ENCODE data around the gene SLC25A21. TPM values are rescaled to one million over a fixed set of nuclear protein-coding genes. Genes with fewer than 3 reads are reported as not detected.

SLC25A21 gene
- total and polyA plus RNA-seq, 10 of the 15 experiments (the other 5 are each of a cell fraction or from before 2014, with no cell fraction given), result 0.06 to 0.72 (median 0.17) TPM; not detected in 3

DNA sequence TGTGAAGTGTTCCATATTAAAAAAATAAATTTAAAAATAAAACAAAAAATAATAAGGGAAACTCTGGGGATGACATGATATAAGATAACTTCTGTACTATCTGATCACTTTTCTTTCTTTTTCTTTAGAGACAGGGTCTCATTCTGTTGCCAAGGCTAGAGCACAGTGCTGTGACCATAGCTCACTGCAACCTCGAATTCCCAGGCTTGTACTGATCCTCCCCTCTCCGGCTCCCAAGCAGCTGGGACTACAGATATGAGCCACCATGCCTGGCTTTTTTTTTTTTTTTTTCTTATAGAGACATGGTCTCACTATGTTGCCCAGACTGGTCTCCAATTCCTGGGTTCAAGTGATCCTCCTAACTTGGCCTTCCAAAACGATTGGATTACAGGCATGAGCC, 14.9 kb upstream of the SLC25A21 start:
- in situ Hi-C loops (cut with MboI) (no loop called here), intact Hi-C loops (cut with micrococcal nuclease; ENCODE audit: unreplicated experiment) (no loop called here)
- Histone ChIP-seq H3K27ac (ENCODE audit: control insufficient read depth, insufficient read depth) (no peak overlapping the region), H2AFZ (ENCODE audit: control insufficient read depth, low read depth, low read length) (no peak overlapping the region), H3K27me3 (replicated peaks in 1 of 2; ENCODE audit: control insufficient read depth in 2 of 2, insufficient read depth in 2 of 2, low read length in 1 of 2) (no peaks in the 10 kb centered on the region), H3K4me1 (ENCODE audit: control insufficient read depth, insufficient read depth, low read length) (no peaks in the 10 kb centered on the region), H3K36me3 (ENCODE audit: control insufficient read depth in 2 of 2, insufficient read depth in 2 of 2, low read length in 1 of 2) (no peaks in the 10 kb centered on the region), H3K4me3 (no peak overlapping the region), H3K4me2 (ENCODE audit: control insufficient read depth, insufficient read depth) (no peak overlapping the region), H3K9me3 (replicated peaks; ENCODE audit: control insufficient read depth, insufficient read depth, low read length) (no peaks in the 10 kb centered on the region), H4K20me1 (ENCODE audit: control insufficient read depth, insufficient read depth) (no peaks in the 10 kb centered on the region), H3K79me2 (ENCODE audit: control insufficient read depth, insufficient read depth, low read length) (no peaks in the 10 kb centered on the region), H3K9ac (ENCODE audit: control insufficient read depth, insufficient read depth, low read length) (no peak overlapping the region)
- POLR2A ChIA-PET, result no interaction called here
- CTCF ChIA-PET, result interaction anchor here (0.6 kb wide), 1 partner anchor 719 kb away, joined by 4 read pairs; no protein-coding TSS in a partner anchor
- whole genome bisulfite sequencing (ENCODE audit: insufficient coverage, insufficient replicate concordance, low lambda C conversion rate, missing lambda C conversion rate), result 0% methylated on average over 3 of the region's 3 CpGs
- SMC1A ChIA-PET (ENCODE audit: uncharacterized antibody, unreplicated experiment), result interaction anchor here (0.5 kb wide), 1 partner anchor 1312 kb away, joined by 3 read pairs; no protein-coding TSS in a partner anchor
- no TSS peak for BruUV-seq (replicated peaks)
- DNase-seq (ENCODE audit: low read depth, low spot score) (no peak), FAIRE-seq (no peak), ATAC-seq (no peak)
- RAD21 ChIA-PET (ENCODE audit: unreplicated experiment), result no interaction called here
- no peak for TF ChIP-seq RB1 (IDR thresholded peaks at IDR 0.05; ENCODE audit: borderline replicate concordance)
- no peak for TF ChIP-seq CHD4 (IDR thresholded peaks at IDR 0.05)
- TF ChIP-seq, protein P1, sequence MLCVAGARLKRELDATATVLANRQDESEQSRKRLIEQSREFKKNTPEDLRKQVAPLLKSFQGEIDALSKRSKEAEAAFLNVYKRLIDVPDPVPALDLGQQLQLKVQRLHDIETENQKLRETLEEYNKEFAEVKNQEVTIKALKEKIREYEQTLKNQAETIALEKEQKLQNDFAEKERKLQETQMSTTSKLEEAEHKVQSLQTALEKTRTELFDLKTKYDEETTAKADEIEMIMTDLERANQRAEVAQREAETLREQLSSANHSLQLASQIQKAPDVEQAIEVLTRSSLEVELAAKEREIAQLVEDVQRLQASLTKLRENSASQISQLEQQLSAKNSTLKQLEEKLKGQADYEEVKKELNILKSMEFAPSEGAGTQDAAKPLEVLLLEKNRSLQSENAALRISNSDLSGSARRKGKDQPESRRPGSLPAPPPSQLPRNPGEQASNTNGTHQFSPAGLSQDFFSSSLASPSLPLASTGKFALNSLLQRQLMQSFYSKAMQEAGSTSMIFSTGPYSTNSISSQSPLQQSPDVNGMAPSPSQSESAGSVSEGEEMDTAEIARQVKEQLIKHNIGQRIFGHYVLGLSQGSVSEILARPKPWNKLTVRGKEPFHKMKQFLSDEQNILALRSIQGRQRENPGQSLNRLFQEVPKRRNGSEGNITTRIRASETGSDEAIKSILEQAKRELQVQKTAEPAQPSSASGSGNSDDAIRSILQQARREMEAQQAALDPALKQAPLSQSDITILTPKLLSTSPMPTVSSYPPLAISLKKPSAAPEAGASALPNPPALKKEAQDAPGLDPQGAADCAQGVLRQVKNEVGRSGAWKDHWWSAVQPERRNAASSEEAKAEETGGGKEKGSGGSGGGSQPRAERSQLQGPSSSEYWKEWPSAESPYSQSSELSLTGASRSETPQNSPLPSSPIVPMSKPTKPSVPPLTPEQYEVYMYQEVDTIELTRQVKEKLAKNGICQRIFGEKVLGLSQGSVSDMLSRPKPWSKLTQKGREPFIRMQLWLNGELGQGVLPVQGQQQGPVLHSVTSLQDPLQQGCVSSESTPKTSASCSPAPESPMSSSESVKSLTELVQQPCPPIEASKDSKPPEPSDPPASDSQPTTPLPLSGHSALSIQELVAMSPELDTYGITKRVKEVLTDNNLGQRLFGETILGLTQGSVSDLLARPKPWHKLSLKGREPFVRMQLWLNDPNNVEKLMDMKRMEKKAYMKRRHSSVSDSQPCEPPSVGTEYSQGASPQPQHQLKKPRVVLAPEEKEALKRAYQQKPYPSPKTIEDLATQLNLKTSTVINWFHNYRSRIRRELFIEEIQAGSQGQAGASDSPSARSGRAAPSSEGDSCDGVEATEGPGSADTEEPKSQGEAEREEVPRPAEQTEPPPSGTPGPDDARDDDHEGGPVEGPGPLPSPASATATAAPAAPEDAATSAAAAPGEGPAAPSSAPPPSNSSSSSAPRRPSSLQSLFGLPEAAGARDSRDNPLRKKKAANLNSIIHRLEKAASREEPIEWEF (IDR thresholded peaks at IDR 0.05; ENCODE audit: insufficient replicate concordance, low read depth, low read length), result no peak
- TF ChIP-seq, protein P2, sequence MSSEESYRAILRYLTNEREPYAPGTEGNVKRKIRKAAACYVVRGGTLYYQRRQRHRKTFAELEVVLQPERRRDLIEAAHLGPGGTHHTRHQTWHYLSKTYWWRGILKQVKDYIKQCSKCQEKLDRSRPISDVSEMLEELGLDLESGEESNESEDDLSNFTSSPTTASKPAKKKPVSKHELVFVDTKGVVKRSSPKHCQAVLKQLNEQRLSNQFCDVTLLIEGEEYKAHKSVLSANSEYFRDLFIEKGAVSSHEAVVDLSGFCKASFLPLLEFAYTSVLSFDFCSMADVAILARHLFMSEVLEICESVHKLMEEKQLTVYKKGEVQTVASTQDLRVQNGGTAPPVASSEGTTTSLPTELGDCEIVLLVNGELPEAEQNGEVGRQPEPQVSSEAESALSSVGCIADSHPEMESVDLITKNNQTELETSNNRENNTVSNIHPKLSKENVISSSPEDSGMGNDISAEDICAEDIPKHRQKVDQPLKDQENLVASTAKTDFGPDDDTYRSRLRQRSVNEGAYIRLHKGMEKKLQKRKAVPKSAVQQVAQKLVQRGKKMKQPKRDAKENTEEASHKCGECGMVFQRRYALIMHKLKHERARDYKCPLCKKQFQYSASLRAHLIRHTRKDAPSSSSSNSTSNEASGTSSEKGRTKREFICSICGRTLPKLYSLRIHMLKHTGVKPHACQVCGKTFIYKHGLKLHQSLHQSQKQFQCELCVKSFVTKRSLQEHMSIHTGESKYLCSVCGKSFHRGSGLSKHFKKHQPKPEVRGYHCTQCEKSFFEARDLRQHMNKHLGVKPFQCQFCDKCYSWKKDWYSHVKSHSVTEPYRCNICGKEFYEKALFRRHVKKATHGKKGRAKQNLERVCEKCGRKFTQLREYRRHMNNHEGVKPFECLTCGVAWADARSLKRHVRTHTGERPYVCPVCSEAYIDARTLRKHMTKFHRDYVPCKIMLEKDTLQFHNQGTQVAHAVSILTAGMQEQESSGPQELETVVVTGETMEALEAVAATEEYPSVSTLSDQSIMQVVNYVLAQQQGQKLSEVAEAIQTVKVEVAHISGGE (CRISPR knock-in tag; IDR thresholded peaks at IDR 0.05), result no peak
- TF ChIP-seq, protein P3, sequence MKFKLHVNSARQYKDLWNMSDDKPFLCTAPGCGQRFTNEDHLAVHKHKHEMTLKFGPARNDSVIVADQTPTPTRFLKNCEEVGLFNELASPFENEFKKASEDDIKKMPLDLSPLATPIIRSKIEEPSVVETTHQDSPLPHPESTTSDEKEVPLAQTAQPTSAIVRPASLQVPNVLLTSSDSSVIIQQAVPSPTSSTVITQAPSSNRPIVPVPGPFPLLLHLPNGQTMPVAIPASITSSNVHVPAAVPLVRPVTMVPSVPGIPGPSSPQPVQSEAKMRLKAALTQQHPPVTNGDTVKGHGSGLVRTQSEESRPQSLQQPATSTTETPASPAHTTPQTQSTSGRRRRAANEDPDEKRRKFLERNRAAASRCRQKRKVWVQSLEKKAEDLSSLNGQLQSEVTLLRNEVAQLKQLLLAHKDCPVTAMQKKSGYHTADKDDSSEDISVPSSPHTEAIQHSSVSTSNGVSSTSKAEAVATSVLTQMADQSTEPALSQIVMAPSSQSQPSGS (IDR thresholded peaks at IDR 0.05; ENCODE audit: low read length), result no peak
- TF ChIP-seq, protein P4, sequence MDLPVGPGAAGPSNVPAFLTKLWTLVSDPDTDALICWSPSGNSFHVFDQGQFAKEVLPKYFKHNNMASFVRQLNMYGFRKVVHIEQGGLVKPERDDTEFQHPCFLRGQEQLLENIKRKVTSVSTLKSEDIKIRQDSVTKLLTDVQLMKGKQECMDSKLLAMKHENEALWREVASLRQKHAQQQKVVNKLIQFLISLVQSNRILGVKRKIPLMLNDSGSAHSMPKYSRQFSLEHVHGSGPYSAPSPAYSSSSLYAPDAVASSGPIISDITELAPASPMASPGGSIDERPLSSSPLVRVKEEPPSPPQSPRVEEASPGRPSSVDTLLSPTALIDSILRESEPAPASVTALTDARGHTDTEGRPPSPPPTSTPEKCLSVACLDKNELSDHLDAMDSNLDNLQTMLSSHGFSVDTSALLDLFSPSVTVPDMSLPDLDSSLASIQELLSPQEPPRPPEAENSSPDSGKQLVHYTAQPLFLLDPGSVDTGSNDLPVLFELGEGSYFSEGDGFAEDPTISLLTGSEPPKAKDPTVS (IDR thresholded peaks at IDR 0.05; ENCODE audit: low read depth, low read length), result no peak
- TF ChIP-seq, protein P5, sequence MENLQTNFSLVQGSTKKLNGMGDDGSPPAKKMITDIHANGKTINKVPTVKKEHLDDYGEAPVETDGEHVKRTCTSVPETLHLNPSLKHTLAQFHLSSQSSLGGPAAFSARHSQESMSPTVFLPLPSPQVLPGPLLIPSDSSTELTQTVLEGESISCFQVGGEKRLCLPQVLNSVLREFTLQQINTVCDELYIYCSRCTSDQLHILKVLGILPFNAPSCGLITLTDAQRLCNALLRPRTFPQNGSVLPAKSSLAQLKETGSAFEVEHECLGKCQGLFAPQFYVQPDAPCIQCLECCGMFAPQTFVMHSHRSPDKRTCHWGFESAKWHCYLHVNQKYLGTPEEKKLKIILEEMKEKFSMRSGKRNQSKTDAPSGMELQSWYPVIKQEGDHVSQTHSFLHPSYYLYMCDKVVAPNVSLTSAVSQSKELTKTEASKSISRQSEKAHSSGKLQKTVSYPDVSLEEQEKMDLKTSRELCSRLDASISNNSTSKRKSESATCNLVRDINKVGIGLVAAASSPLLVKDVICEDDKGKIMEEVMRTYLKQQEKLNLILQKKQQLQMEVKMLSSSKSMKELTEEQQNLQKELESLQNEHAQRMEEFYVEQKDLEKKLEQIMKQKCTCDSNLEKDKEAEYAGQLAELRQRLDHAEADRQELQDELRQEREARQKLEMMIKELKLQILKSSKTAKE (IDR thresholded peaks at IDR 0.05; ENCODE audit: low read depth, poor library complexity, severe bottlenecking), result no peak
- no peak for TF ChIP-seq RAD51 (IDR thresholded peaks at IDR 0.05)
- TF ChIP-seq ZNF384 (IDR thresholded peaks at IDR 0.05; ENCODE audit: borderline replicate concordance, low read depth, low read length), result no peak
- no peak for TF ChIP-seq ZSCAN29 (IDR thresholded peaks at IDR 0.05)

Measured in GM12878 (cell line).